HFFc6 (cell line): ENCODE data around the gene IYD. TPM values are rescaled to one million over a fixed set of nuclear protein-coding genes. Genes with fewer than 3 reads are reported as not detected.

Source experiments
- DNase-seq: peaks from one replicate; pipeline ENCODE4 v3.0.0-alpha.2; 2018
- H3K27ac Mint-ChIP-seq: 2 replicates; pipeline ENCODE4 v1.8.0; 2020; ENCODE audit warnings: mild to moderate bottlenecking, mixed read lengths
- H3K27me3 Mint-ChIP-seq: 2 replicates; pipeline ENCODE4 v1.8.0; 2021; ENCODE audit warnings: mild to moderate bottlenecking, moderate library complexity, mixed read lengths; ENCODE audit not compliant: insufficient read depth
- H3K36me3 Mint-ChIP-seq: 2 replicates; pipeline ENCODE4 v1.8.0; 2021; ENCODE audit warnings: low read depth, mixed read lengths
- H3K4me1 Mint-ChIP-seq: 2 replicates; pipeline ENCODE4 v1.8.0; 2020; ENCODE audit warnings: low read depth, mixed read lengths
- H3K4me3 Mint-ChIP-seq: 2 replicates; pipeline ENCODE4 v1.8.0; 2020; ENCODE audit warnings: mild to moderate bottlenecking, moderate library complexity, mixed read lengths
- H3K9me3 Mint-ChIP-seq: 2 replicates; pipeline ENCODE4 v1.8.0; 2020; ENCODE audit warnings: mild to moderate bottlenecking, mixed read lengths
- CTCF ChIP-seq: fragments of 200-600 bp; sonication (generic); IDR thresholded peaks from 2 replicates; pipeline ENCODE4 v1.5.0; 2021; ENCODE audit warnings: antibody characterized with exemption, mild to moderate bottlenecking
- total RNA-seq, 6 experiments: library from RNA; stranded (reverse); fragmentation: NEBNext Ultra II Directional; extraction: Animal tissue kit (Norgen Biotek cat#: 25700); gene quantifications; 2 replicates in 1 of 6; 3 replicates in 5 of 6; pipeline ENCODE4 v1.2.3, GENCODE V29; 2021

IYD gene
- total RNA-seq, 6 experiments from 2014 or later, result not detected

GRCh38 chr6:150333585-150333941, 35.2 kb upstream of the IYD start:
- Mint-ChIP-seq H3K4me1 (peaks cover 6% of the 10 kb centered on the region; the same call in 1 of the 2 replicates), H3K27me3 (peaks cover 14% of the 10 kb centered on the region), H3K4me3 (no peak overlapping the region), H3K36me3 (no peaks in the 10 kb centered on the region), H3K27ac (no peak overlapping the region), H3K9me3 (no peaks in the 10 kb centered on the region)
- DNase-seq, result no peak
- TF ChIP-seq CTCF, result no peak

- peak; percentile 68 for DNase-seq
- H3K27ac Mint-ChIP-seq, result no peak overlapping the region
- TF ChIP-seq CTCF, result peak; percentile 94
- H3K9me3 Mint-ChIP-seq, result no peaks in the 10 kb centered on the region
- H3K4me3 Mint-ChIP-seq, result no peak overlapping the region
- H3K4me1 Mint-ChIP-seq, result peaks cover 6% of the 10 kb centered on the region; the same call in 1 of the 2 replicates
- no peaks in the 10 kb centered on the region for H3K36me3 Mint-ChIP-seq
- peaks cover 14% of the 10 kb centered on the region for H3K27me3 Mint-ChIP-seq
Measured at GRCh38 chr6:150334790-150335783, 33.7 kb upstream of the IYD start.

GRCh38 chr6:150336299-150336698, 32.5 kb upstream of the IYD start:
- TF ChIP-seq CTCF, result no peak
- H3K27me3 Mint-ChIP-seq, result peaks cover 10% of the 10 kb centered on the region
- H3K36me3 Mint-ChIP-seq, result no peaks in the 10 kb centered on the region
- peaks cover 6% of the 10 kb centered on the region; the same call in 1 of the 2 replicates for H3K4me1 Mint-ChIP-seq
- H3K4me3 Mint-ChIP-seq, result no peak overlapping the region; the same call in 1 of the 2 replicates
- H3K27ac Mint-ChIP-seq, result no peak overlapping the region
- DNase-seq, result peak; percentile 4
- H3K9me3 Mint-ChIP-seq, result no peaks in the 10 kb centered on the region

GRCh38 chr6:150336708-150337107, 32.1 kb upstream of the IYD start:
- Mint-ChIP-seq H3K4me1 (peaks cover 6% of the 10 kb centered on the region; the same call in 1 of the 2 replicates), H3K4me3 (no peak overlapping the region), H3K27me3 (peaks cover 9% of the 10 kb centered on the region), H3K9me3 (no peaks in the 10 kb centered on the region), H3K27ac (no peak overlapping the region), H3K36me3 (no peaks in the 10 kb centered on the region)
- no peak for DNase-seq
- no peak for TF ChIP-seq CTCF

GRCh38 chr6:150342126-150342525, 26.7 kb upstream of the IYD start:
- no peak for DNase-seq
- Mint-ChIP-seq H3K4me1 (peaks cover 15% of the 10 kb centered on the region; the same call in 1 of the 2 replicates), H3K36me3 (no peaks in the 10 kb centered on the region), H3K9me3 (no peaks in the 10 kb centered on the region), H3K27ac (no peak overlapping the region), H3K4me3 (no peak overlapping the region), H3K27me3 (peaks cover 7% of the 10 kb centered on the region)
- no peak for TF ChIP-seq CTCF
